CD14-positive monocyte (primary cell): ENCODE data around the gene ELOA. TPM values are rescaled to one million over a fixed set of nuclear protein-coding genes. Genes with fewer than 3 reads are reported as not detected.
A peak's percentile ranks its signal among the peaks of the same experiment; 100 is the strongest.

Source experiments
- DNase-seq, 3 donors: peaks; one replicate each; pipeline ENCODE4 v3.0.0-alpha.2; 2011 to 2022
- H2AFZ ChIP-seq: 2 replicates; pipeline ENCODE4 v1.6.0; 2012; ENCODE audit warnings: mild to moderate bottlenecking, low read depth, low read length, inconsistent platforms; ENCODE audit not compliant: insufficient read depth, poor library complexity, severe bottlenecking
- H3K27ac ChIP-seq, 2 donors: 1 replicate in 1 of 2; 2 replicates in 1 of 2; pipeline ENCODE4 v1.5.1; 2012 to 2013; ENCODE audit warnings: low read length in 2 of 2, control low read depth in 1 of 2, inconsistent platforms in 1 of 2, low read depth in 1 of 2, mild to moderate bottlenecking in 1 of 2
- H3K27me3 ChIP-seq, 2 donors: one replicate each; pipeline versions ENCODE4 v1.6.0 to v1.6.1; 2011 to 2013; ENCODE audit warnings: low read length in 2 of 2; ENCODE audit not compliant: control insufficient read depth in 2 of 2, insufficient read depth in 2 of 2
- H3K36me3 ChIP-seq, 2 donors: replicated peaks in 1 of 2; 1 replicate in 1 of 2; 2 replicates in 1 of 2; pipeline versions ENCODE4 v1.5.1 to v1.6.1; 2012 to 2013; ENCODE audit warnings: low read length in 2 of 2, control low read depth in 1 of 2, inconsistent platforms in 1 of 2, mild to moderate bottlenecking in 1 of 2; ENCODE audit not compliant: insufficient read depth in 2 of 2, control insufficient read depth in 1 of 2
- H3K4me1 ChIP-seq, 2 donors: 1 replicate in 1 of 2; 2 replicates in 1 of 2; pipeline versions ENCODE4 v1.5.1 to v1.6.1; 2012 to 2013; ENCODE audit warnings: low read length in 2 of 2, control low read depth in 1 of 2, inconsistent platforms in 1 of 2, mild to moderate bottlenecking in 1 of 2, moderate library complexity in 1 of 2; ENCODE audit not compliant: insufficient read depth in 2 of 2, control insufficient read depth in 1 of 2
- H3K4me2 ChIP-seq: replicated peaks from 2 replicates; pipeline ENCODE3; 2012; ENCODE audit warnings: low read length, moderate library complexity, mild to moderate bottlenecking; ENCODE audit not compliant: poor library complexity, severe bottlenecking; ENCODE audit errors: extremely low read depth
- H3K4me3 ChIP-seq, 3 experiments: fragments of 200-600 bp in 1 of 3; sonication (generic) in 1 of 3; replicated peaks in 1 of 3; 1 replicate in 2 of 3; 2 replicates in 1 of 3; pipeline ENCODE4 v1.5.1; 2011 to 2013; ENCODE audit warnings: low read length in 3 of 3, mild to moderate bottlenecking in 3 of 3, control low read depth in 2 of 3, low read depth in 2 of 3, inconsistent platforms in 1 of 3, moderate library complexity in 1 of 3
- H3K79me2 ChIP-seq: 2 replicates; pipeline ENCODE4 v1.6.0; 2012; ENCODE audit warnings: mild to moderate bottlenecking, control low read depth, inconsistent platforms, low read length, moderate library complexity; ENCODE audit not compliant: insufficient read depth
- H3K9ac ChIP-seq: 2 replicates; pipeline ENCODE4 v1.6.0; 2017; ENCODE audit warnings: low read length, mild to moderate bottlenecking; ENCODE audit not compliant: insufficient read depth, poor library complexity, severe bottlenecking
- H3K9me3 ChIP-seq, 2 donors: replicated peaks in 1 of 2; 1 replicate in 1 of 2; 2 replicates in 1 of 2; pipeline versions ENCODE4 v1.5.1 to v1.6.1; 2012 to 2013; ENCODE audit warnings: low read length in 2 of 2, control low read depth in 1 of 2; ENCODE audit not compliant: control insufficient read depth in 1 of 2, insufficient read depth in 1 of 2
- H4K20me1 ChIP-seq: 2 replicates; pipeline ENCODE4 v1.6.0; 2012; ENCODE audit warnings: mild to moderate bottlenecking, low read length, control low read depth, moderate library complexity; ENCODE audit not compliant: insufficient read depth
- H3K27ac Mint-ChIP-seq, 7 donors: one replicate each; pipeline ENCODE4 v1.8.0; 2020; ENCODE audit warnings: mild to moderate bottlenecking in 7 of 7, mixed read lengths in 7 of 7, moderate library complexity in 6 of 7, inconsistent platforms in 2 of 7
- H3K27me3 Mint-ChIP-seq, 3 donors: one replicate each; pipeline ENCODE4 v1.8.0; 2021 to 2022; ENCODE audit warnings: low read depth in 3 of 3, mild to moderate bottlenecking in 3 of 3, mixed read lengths in 3 of 3, moderate library complexity in 3 of 3, inconsistent platforms in 1 of 3
- H3K36me3 Mint-ChIP-seq, 2 donors: one replicate each; pipeline ENCODE4 v1.8.0; 2020; ENCODE audit warnings: mixed read lengths in 2 of 2, inconsistent platforms in 1 of 2, mild to moderate bottlenecking in 1 of 2
- H3K4me1 Mint-ChIP-seq: one replicate; pipeline ENCODE4 v1.8.0; 2020; ENCODE audit warnings: mild to moderate bottlenecking, mixed read lengths
- H3K4me3 Mint-ChIP-seq, 2 donors: one replicate each; pipeline ENCODE4 v1.8.0; 2020; ENCODE audit warnings: mild to moderate bottlenecking in 2 of 2, mixed read lengths in 2 of 2, moderate library complexity in 1 of 2
- H3K9me3 Mint-ChIP-seq, 7 donors: one replicate each; pipeline ENCODE4 v1.8.0; 2020 to 2022; ENCODE audit warnings: mixed read lengths in 7 of 7, mild to moderate bottlenecking in 6 of 7, moderate library complexity in 6 of 7, inconsistent platforms in 2 of 7
- WGBS: methylation state at CpG from one replicate; pipeline ENCODE4 v1.1.5; 2013; ENCODE audit warnings: missing lambda C conversion rate; ENCODE audit not compliant: insufficient coverage; 5-methylcytosine and 5-hydroxymethylcytosine counted together
- intact Hi-C, 2 donors: fragments of 100-400 bp; cut with micrococcal nuclease; formaldehyde crosslinking; loops; one replicate each; pipeline versions ENCODE4 v1.15.0 to v1.15.1; 2023
- polyA plus RNA-seq, 3 donors: library from polyadenylated mRNA; depleted of rRNA in 1 of 3; unstranded in 2 of 3; stranded (reverse) in 1 of 3; fragments of 300-500 nt in 2 of 3; fragments of >200 nt in 1 of 3; fragmentation: Illumina TruSeq in 2 of 3; gene quantifications; 1 replicate in 2 of 3; 2 replicates in 1 of 3; pipeline ENCODE4 v1.2.3, GENCODE V29; 2012 to 2021
- TF ChIP-seq, protein P1 (sequence below): fragments of 200-600 bp; IDR thresholded peaks from one replicate; pipeline ENCODE4 v1.8.0; 2022; ENCODE audit warnings: antibody characterized with exemption, mild to moderate bottlenecking

Gene ELOA
- polyA plus RNA-seq, 3 donors: 25.4 to 31.2 (median 28.7) TPM

DNA sequence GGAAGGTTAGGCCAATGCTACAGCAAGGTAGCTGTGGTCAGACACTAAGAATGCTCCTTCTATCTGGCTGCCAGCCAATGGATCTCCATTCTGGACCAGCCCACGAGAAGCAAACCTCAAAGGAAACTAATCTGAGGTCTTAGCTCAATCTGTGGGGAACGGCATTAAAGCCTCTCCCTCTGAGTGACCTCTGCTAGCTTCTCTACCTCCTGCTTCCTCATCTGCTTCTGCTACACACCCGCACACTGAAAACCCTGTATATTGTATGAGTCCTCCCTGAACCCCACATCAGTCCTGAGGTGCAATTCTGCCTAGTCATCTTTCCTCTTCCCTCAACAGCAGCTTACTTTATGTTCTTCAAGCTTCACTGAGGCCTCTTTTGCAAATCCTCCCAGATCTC lies 64.2 kb downstream of the ELOA start:
- Mint-ChIP-seq H3K9me3 (no peaks in the 10 kb centered on the region), H3K27me3 (peaks cover 0 to 3% (median 0%) of the 10 kb centered on the region in 3 donors), H3K4me1 (peaks cover 70% of the 10 kb centered on the region), H3K27ac (peak overlapping the region; percentile 84 to 95 (median 91)), H3K36me3 (peaks cover 41 to 58% of the 10 kb centered on the region in 2 donors), H3K4me3 (peak overlapping the region; percentile 7 to 35)
- Histone ChIP-seq H3K4me2 (peak overlapping the region; percentile 37), H3K79me2 (no peaks in the 10 kb centered on the region), H4K20me1 (no peaks in the 10 kb centered on the region), H3K4me1 (peaks cover 66 to 70% of the 10 kb centered on the region in 2 donors), H3K9ac (peak overlapping the region; percentile 24), H3K4me3 (peak overlapping the region in 1 of 3 experiments; percentile 31), H3K27me3 (no peaks in the 10 kb centered on the region), H3K36me3 (peaks cover 5 to 34% of the 10 kb centered on the region in 2 donors), H3K9me3 (no peaks in the 10 kb centered on the region), H3K27ac (peak overlapping the region; percentile 58 to 77), H2AFZ (no peak overlapping the region)
- DNase-seq: peak; percentile 65 to 79 (median 72)
- 4% methylated on average over 3 of the region's 3 CpGs for WGBS
- TF ChIP-seq, protein P1, sequence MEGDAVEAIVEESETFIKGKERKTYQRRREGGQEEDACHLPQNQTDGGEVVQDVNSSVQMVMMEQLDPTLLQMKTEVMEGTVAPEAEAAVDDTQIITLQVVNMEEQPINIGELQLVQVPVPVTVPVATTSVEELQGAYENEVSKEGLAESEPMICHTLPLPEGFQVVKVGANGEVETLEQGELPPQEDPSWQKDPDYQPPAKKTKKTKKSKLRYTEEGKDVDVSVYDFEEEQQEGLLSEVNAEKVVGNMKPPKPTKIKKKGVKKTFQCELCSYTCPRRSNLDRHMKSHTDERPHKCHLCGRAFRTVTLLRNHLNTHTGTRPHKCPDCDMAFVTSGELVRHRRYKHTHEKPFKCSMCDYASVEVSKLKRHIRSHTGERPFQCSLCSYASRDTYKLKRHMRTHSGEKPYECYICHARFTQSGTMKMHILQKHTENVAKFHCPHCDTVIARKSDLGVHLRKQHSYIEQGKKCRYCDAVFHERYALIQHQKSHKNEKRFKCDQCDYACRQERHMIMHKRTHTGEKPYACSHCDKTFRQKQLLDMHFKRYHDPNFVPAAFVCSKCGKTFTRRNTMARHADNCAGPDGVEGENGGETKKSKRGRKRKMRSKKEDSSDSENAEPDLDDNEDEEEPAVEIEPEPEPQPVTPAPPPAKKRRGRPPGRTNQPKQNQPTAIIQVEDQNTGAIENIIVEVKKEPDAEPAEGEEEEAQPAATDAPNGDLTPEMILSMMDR: no peak
- intact Hi-C loops: loop anchor here in 1 of 2 donors (10.0 kb wide), 1 partner anchor 107 kb away; the partner anchor contains the start of gene CNR2

DNA sequence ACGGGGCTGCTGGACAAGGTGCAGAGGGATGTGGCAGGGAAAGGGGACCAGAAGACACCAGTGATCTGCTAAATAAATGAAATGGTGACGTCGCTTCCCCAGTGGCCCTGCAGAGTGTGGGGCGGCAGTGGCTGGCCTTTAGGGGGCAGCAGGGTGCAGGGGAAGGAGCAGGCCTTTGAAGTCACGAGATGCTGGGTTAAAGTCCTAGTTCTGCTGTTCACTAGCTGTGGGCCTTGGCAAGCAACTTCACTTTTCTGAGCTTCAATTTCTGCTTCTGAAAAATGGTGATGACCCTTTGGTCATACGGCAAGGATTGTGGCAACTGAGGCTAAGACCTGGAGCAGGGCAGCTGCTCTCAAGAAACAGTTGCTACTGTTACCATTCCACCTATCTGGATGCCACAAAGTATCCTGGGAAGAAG lies 66.5 kb downstream of the ELOA start:
- H3K9ac ChIP-seq: no peak overlapping the region
- peak overlapping the region; percentile 5 for H3K4me2 ChIP-seq
- peak overlapping the region; percentile 53 to 83 for H3K27ac ChIP-seq
- peak overlapping the region; percentile 84 to 96 (median 92) for H3K27ac Mint-ChIP-seq
- peaks cover 0 to 3% (median 0%) of the 10 kb centered on the region in 3 donors for H3K27me3 Mint-ChIP-seq
- H3K4me1 Mint-ChIP-seq: peaks cover 57% of the 10 kb centered on the region
- H3K9me3 Mint-ChIP-seq: no peaks in the 10 kb centered on the region
- TF ChIP-seq, protein P1: peak; percentile 78
- H3K79me2 ChIP-seq: no peaks in the 10 kb centered on the region
- H3K4me3 ChIP-seq: no peak overlapping the region
- H3K4me1 ChIP-seq: peaks cover 53 to 57% of the 10 kb centered on the region in 2 donors
- no peak overlapping the region for H3K4me3 Mint-ChIP-seq
- no peaks in the 10 kb centered on the region for H3K9me3 ChIP-seq
- H3K36me3 ChIP-seq: peaks cover 12 to 35% of the 10 kb centered on the region in 2 donors
- H4K20me1 ChIP-seq: no peaks in the 10 kb centered on the region
- no peak overlapping the region for H2AFZ ChIP-seq
- H3K27me3 ChIP-seq: no peaks in the 10 kb centered on the region
- WGBS: 13% methylated on average over 5 of the region's 6 CpGs
- peak; percentile 86 to 95 (median 91) for DNase-seq
- intact Hi-C loops: loop anchor here (2.0 to 10.0 kb wide), 4 partner anchors 37 to 107 kb away; partner anchors contain the start of genes FUCA1 (in 2 of the 2) and CNR2 (in 1 of the 2)
- peaks cover 44 to 62% of the 10 kb centered on the region in 2 donors for H3K36me3 Mint-ChIP-seq
